Panc1 (cell line): ENCODE results near the gene FGGY. TPM values are rescaled to one million over a fixed set of nuclear protein-coding genes. Genes with fewer than 3 reads are reported as not detected.

Experiments
- ATAC-seq: fragments of 200-7000 bp; cut with Tn5 transposase; 2 replicates; pipeline ENCODE4 v1.9.1; 2020; ENCODE audit warnings: mild to moderate bottlenecking, moderate library complexity
- BruUV-seq: library from RNA; stranded (reverse); fragments of 400-500 nt; replicated peaks from 2 replicates; lab custom pipeline; 2021; lab: Mats Ljungman, UMichigan
- CTCF ChIA-PET: fragments of 300-600 bp; sonication (Branson Sonifier 250); formaldehyde crosslinking; loops from one replicate; lab custom pipeline; 2022; ENCODE audit warnings: antibody characterized with exemption; lab: Charles Lee
- POLR2A ChIA-PET: fragments of 300-600 bp; sonication (Branson Sonifier 250); formaldehyde crosslinking; loops from one replicate; lab custom pipeline; 2022; ENCODE audit warnings: antibody characterized with exemption; lab: Charles Lee
- DNase-seq: peaks from one replicate; pipeline ENCODE4 v3.0.0-alpha.2; 2010; ENCODE audit warnings: low read depth, low spot score
- H3K27ac ChIP-seq: 2 replicates; pipeline ENCODE4 v1.5.1; 2011; ENCODE audit warnings: mild to moderate bottlenecking, low read length, inconsistent platforms
- H3K27me3 ChIP-seq: fragments of 200-500 bp; sonication (Bioruptor generic); 2 replicates; pipeline ENCODE4 v1.6.0; 2014; ENCODE audit warnings: low read length, inconsistent platforms; ENCODE audit not compliant: control insufficient read depth, insufficient read depth
- H3K36me3 ChIP-seq: fragments of 200-500 bp; sonication (Bioruptor generic); 2 replicates; pipeline ENCODE4 v1.5.1; 2014; ENCODE audit warnings: inconsistent platforms, mild to moderate bottlenecking, low read length, moderate library complexity; ENCODE audit not compliant: control insufficient read depth, insufficient read depth
- H3K4me1 ChIP-seq: 2 replicates; pipeline ENCODE4 v1.5.1; 2011; ENCODE audit warnings: inconsistent platforms, mild to moderate bottlenecking, low read length, moderate library complexity; ENCODE audit not compliant: control insufficient read depth, insufficient read depth
- H3K4me3 ChIP-seq, 2 experiments: 2 replicates each; pipeline ENCODE4 v1.5.1; 2011 to 2012; ENCODE audit warnings: low read depth in 2 of 2, low read length in 2 of 2, mild to moderate bottlenecking in 2 of 2, inconsistent platforms in 1 of 2, moderate library complexity in 1 of 2
- H3K9me3 ChIP-seq: fragments of 200-500 bp; sonication (Bioruptor generic); 2 replicates; pipeline ENCODE4 v1.5.1; 2014; ENCODE audit warnings: low read depth, mild to moderate bottlenecking, inconsistent platforms, low read length, moderate library complexity; ENCODE audit not compliant: control insufficient read depth, insufficient read depth
- POLR2AphosphoS5 ChIP-seq: IDR thresholded peaks from 2 replicates; pipeline ENCODE4 v1.6.1; 2012; ENCODE audit warnings: mild to moderate bottlenecking, low read depth, low read length, moderate library complexity
- SIN3A ChIP-seq: IDR thresholded peaks from 2 replicates; pipeline ENCODE4 v1.6.1; 2012; ENCODE audit warnings: low read depth, mild to moderate bottlenecking, low read length, moderate library complexity, borderline replicate concordance; ENCODE audit not compliant: insufficient read depth
- TCF7L2 ChIP-seq: IDR thresholded peaks from 2 replicates; pipeline ENCODE4 v1.6.1; 2011; ENCODE audit warnings: mild to moderate bottlenecking, low read depth, low read length, inconsistent platforms
- in situ Hi-C: cut with HindIII; loops from 2 replicates; pipeline ENCODE4 v1.10.0; 2016; ENCODE audit warnings: low sequenced_read_pairs, low pct_unique_long_range_greater_than_20kb
- intact Hi-C: fragments of 100-400 bp; cut with micrococcal nuclease; formaldehyde crosslinking; loops from one replicate; pipeline ENCODE4 v1.10.0; 2022; ENCODE audit not compliant: unreplicated experiment
- total RNA-seq: library from RNA; stranded (reverse); gene quantifications from one replicate; pipeline ENCODE4 v1.2.1, GENCODE V29; 2021; ENCODE audit not compliant: unreplicated experiment
- TF ChIP-seq, protein P1 (sequence below), 2 experiments: IDR thresholded peaks; 2 replicates each; pipeline ENCODE4 v1.6.1; 2011 to 2012; ENCODE audit warnings: low read depth in 2 of 2, control low read depth in 1 of 2, low read length in 1 of 2, mild to moderate bottlenecking in 1 of 2, moderate library complexity in 1 of 2; ENCODE audit not compliant: insufficient read depth in 1 of 2
- TF ChIP-seq, protein P2 (sequence below): fragments of 450-650 bp; IDR thresholded peaks from 2 replicates; pipeline ENCODE4 v1.5.1; 2017; ENCODE audit warnings: mild to moderate bottlenecking

FGGY gene
- total RNA-seq, 1 experiment from 2014 or later = 15.5 TPM

DNA sequence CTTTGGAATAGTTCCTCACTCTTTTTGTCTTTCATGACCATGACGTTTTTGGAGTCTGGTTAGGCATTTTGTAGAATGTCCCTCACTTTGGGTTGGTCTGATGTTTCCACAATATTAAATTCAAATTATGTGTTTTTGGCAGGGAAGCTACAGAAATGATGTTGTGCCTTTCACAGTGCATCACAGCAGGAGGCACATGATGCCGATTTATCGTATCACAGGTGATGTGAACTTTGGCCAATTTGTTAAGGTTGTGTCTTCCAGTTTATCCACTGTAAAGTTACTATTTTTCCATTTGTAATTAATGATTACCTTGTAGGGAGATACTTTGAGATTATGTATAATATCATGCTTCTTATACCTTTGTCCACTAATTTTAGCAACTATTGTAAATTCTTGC, 114.3 kb downstream of the FGGY start:
- TF ChIP-seq TCF7L2 (no peak), POLR2AphosphoS5 (no peak), SIN3A (no peak)
- TF ChIP-seq, protein P1, sequence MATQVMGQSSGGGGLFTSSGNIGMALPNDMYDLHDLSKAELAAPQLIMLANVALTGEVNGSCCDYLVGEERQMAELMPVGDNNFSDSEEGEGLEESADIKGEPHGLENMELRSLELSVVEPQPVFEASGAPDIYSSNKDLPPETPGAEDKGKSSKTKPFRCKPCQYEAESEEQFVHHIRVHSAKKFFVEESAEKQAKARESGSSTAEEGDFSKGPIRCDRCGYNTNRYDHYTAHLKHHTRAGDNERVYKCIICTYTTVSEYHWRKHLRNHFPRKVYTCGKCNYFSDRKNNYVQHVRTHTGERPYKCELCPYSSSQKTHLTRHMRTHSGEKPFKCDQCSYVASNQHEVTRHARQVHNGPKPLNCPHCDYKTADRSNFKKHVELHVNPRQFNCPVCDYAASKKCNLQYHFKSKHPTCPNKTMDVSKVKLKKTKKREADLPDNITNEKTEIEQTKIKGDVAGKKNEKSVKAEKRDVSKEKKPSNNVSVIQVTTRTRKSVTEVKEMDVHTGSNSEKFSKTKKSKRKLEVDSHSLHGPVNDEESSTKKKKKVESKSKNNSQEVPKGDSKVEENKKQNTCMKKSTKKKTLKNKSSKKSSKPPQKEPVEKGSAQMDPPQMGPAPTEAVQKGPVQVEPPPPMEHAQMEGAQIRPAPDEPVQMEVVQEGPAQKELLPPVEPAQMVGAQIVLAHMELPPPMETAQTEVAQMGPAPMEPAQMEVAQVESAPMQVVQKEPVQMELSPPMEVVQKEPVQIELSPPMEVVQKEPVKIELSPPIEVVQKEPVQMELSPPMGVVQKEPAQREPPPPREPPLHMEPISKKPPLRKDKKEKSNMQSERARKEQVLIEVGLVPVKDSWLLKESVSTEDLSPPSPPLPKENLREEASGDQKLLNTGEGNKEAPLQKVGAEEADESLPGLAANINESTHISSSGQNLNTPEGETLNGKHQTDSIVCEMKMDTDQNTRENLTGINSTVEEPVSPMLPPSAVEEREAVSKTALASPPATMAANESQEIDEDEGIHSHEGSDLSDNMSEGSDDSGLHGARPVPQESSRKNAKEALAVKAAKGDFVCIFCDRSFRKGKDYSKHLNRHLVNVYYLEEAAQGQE (IDR thresholded peaks at IDR 0.05; ENCODE audit: insufficient read depth in 1 of 2, low read depth in 2 of 2, low read length in 1 of 2) = no peak
- TF ChIP-seq, protein P2, sequence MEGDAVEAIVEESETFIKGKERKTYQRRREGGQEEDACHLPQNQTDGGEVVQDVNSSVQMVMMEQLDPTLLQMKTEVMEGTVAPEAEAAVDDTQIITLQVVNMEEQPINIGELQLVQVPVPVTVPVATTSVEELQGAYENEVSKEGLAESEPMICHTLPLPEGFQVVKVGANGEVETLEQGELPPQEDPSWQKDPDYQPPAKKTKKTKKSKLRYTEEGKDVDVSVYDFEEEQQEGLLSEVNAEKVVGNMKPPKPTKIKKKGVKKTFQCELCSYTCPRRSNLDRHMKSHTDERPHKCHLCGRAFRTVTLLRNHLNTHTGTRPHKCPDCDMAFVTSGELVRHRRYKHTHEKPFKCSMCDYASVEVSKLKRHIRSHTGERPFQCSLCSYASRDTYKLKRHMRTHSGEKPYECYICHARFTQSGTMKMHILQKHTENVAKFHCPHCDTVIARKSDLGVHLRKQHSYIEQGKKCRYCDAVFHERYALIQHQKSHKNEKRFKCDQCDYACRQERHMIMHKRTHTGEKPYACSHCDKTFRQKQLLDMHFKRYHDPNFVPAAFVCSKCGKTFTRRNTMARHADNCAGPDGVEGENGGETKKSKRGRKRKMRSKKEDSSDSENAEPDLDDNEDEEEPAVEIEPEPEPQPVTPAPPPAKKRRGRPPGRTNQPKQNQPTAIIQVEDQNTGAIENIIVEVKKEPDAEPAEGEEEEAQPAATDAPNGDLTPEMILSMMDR = no peak
- DNase-seq (no peak), ATAC-seq (no peak)
- H3K4me1 ChIP-seq = no peaks in the 10 kb centered on the region
- ChIA-PET POLR2A (no interaction called here), CTCF (no interaction called here)
- no peak overlapping the region for H3K4me3 ChIP-seq
- no peaks in the 10 kb centered on the region for H3K27me3 ChIP-seq
- H3K36me3 ChIP-seq = no peaks in the 10 kb centered on the region
- in situ Hi-C loops = no loop called here
- intact Hi-C loops = no loop called here
- BruUV-seq = no TSS peak
- no peaks in the 10 kb centered on the region for H3K9me3 ChIP-seq
- H3K27ac ChIP-seq = no peak overlapping the region

DNA sequence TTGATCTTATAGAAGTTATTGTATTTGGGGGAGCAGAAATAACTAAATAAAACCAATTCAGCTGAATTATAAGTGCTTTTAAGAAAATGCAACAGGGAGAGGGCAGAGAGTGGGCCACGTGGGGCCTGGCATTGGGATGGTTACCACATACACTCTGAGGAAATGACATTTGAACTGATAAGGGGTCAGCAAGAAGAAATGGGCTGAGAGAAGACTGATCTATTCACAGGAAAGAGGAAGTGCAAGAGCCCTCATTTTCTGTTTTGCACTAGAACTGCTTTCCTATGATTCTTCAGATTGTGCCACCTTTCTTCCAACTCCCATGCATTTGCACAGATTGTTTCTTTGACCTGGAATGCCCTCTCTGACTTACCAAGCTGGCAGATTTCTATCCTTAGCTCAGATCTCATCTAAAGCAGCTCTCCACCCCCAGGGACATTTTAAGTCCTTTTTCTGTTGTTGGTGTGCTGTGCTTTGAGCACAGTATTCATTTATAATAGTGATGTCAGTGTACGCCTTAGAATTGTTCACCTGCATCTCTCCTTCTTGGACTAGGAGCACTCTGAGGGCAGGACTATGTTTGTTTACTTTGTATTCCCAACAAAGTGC, 115.9 kb downstream of the FGGY start:
- H3K4me3 ChIP-seq = no peak overlapping the region
- no peaks in the 10 kb centered on the region for H3K9me3 ChIP-seq
- CTCF ChIA-PET = no interaction called here
- DNase-seq = no peak
- H3K27ac ChIP-seq = no peak overlapping the region
- in situ Hi-C loops (no loop called here), intact Hi-C loops (no loop called here)
- no peaks in the 10 kb centered on the region for H3K27me3 ChIP-seq
- POLR2A ChIA-PET = no interaction called here
- no peaks in the 10 kb centered on the region for H3K4me1 ChIP-seq
- BruUV-seq = no TSS peak
- ATAC-seq = no peak
- no peak for TF ChIP-seq TCF7L2
- no peak for TF ChIP-seq SIN3A
- no peak for TF ChIP-seq POLR2AphosphoS5
- TF ChIP-seq, protein P1 (IDR thresholded peaks at IDR 0.05; ENCODE audit: insufficient read depth in 1 of 2, low read depth in 2 of 2, low read length in 1 of 2) = no peak
- TF ChIP-seq, protein P2 = no peak
- no peaks in the 10 kb centered on the region for H3K36me3 ChIP-seq
